GM19043 (cell line): ENCODE data around the gene QKI.

ENCODE experiments used
- ATAC-seq: cut with Tn5 transposase; IDR thresholded peaks from one replicate; pipeline ENCODE4 v1.9.1; 2021; ENCODE audit warnings: low read depth; ENCODE audit not compliant: unreplicated experiment

Gene QKI

DNA sequence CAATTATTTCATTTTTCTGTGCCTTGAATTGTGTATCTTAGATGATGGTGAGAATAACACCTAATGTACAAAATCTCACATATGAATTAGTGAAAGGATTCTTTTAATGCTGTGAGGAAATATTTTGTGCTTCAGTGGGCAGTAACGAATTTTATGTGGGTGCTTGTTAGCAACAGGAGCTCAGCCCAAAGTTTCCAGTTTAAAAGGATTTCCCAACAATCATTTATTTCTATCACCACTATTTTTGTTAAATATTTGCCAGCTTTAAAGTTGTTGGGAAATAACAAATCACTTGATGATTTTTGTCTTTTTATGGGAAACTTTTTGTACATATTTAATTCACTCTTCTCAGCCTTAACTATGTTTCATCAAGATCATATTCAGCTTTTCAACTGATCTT is 111.8 kb downstream of the QKI start:
- ATAC-seq = no peak

DNA sequence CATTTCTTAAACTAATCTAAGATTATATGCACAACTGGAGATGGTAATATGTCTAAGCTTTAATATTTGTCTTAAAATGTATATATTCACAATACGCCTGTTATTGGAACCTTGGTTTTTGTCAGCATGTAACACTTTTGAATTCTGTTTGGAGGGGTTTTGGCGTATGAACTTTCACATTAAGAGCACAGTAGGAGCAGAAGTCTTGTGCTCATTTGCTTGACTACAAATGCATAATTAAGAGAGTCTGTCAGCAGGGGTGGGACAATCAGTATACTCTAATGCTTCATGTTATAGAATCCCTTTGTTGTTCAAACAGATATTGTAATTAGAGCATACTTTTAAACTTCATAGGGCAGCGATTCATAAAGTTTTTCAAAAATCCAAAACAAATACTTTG is 112.8 kb downstream of the QKI start:
- no peak for ATAC-seq

DNA sequence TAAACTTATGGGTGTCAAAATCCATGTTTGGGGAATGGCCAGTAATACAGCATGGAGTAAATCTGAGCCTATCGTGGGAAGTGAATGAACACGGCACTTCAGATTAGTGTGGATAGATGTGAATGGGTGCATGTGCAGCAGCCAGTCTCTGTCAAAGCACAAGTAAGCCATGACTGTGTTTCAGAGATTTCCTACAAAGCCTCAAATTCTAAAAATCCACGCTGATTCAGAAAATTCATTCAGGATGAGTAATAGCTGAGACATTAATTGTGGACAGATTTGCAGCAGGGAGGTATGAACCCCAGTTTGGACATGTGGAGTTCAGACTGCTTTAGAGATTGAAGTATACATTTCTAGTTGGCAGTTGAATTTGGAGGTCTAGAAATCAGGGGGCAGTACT is 115.1 kb downstream of the QKI start:
- no peak for ATAC-seq

DNA sequence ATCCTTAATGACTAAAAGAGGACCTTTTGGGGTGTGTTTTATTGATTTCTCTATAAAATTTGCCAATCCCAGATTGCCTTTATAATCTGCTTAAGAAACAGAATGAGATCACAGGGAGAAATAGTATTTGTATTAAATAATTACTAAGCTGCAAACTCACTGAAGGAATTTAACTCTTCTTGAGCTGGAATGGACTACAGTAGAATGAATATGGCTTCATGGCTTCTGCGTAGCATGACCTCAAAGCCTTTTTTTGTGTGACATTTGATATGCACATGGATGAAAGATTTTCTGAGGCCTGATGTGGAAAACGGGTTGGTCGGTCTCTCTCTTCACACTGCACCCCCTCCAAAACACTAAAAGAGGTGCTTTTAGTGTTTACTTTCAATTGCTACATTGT is 115.9 kb downstream of the QKI start:
- ATAC-seq = no peak

DNA sequence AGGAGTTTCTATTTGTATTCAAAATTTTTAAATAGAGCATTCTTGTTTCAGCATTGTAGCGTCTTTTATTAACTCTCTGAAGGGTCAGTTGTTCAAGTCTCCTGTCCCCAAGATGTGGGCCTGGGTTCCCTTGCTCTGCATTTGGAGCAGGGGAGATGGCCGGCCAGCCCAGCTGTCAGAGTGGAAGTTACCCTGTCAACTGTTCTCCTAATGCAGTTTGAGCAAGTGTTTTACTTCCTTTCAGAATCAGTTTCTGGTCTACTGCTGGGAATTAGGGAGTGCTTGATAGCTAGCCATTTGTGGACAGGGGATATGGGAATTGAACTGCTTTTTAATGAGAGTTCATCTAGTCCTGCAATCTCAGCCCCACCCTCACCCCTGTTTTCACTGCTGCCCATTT is 116.6 kb downstream of the QKI start:
- ATAC-seq = no peak

DNA sequence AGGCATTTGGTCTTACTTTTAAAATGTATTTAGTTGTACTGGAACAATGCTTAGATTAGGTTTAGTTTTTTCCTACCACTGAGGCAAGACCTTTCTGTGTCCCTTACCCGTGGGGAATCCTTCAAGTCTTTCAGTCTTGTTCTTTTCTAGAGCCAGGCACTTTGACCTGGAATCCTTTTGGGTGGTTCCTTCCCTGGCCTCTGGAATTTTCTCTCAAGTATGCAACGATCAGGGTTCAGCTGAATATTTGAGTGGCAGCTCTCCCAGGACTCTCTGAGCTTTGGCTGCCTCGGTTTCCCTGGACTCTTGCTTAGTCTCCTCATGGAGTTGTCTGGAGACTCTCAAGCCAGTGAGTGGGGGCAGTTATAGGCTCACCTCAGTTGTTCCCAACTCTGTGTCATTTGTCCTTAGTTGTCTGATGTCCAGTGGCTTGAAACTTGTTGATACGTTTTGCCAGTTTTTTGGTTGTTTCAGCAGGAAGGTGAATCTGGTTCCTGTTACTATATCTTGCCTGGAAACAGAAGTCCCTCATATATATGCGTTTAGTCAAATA is 118.1 kb downstream of the QKI start:
- no peak for ATAC-seq

DNA sequence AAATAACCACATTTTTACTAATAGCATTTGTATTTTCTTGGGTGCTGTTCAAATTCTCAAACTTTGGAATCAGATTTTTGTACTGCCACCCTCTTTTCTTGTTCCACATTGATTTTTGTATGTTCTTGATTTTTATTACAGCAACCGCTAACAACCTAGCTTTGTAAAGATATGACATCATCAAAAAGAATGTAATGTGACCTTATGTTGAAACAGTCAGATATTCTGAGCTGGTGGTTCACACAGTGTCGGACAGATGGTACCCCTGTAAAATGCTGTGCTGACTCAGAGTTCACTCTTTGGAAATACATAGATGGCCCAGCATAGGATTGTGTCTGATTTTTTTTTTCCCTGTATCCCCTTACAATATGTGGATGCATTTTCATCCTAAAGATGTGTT is 118.9 kb downstream of the QKI start:
- no peak for ATAC-seq

DNA sequence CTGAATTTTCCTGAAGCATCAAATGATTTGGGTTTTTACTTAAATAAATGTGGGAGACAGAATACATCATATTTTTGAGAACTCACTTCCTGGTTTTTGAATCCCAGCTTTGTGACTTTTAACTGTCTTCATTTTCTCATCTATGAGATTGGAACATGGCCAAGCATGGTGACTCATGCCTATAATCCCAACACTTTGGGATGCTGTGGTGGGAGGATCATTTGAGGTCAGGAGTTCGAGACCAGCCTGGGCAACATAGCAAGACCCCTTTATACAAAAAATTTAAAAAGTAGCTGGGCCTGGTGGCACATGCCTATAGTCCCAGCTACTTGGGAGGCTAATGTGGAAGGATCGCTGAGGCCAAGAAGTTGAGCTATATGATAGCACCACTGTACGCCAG is 122.3 kb downstream of the QKI start:
- ATAC-seq = no peak

DNA sequence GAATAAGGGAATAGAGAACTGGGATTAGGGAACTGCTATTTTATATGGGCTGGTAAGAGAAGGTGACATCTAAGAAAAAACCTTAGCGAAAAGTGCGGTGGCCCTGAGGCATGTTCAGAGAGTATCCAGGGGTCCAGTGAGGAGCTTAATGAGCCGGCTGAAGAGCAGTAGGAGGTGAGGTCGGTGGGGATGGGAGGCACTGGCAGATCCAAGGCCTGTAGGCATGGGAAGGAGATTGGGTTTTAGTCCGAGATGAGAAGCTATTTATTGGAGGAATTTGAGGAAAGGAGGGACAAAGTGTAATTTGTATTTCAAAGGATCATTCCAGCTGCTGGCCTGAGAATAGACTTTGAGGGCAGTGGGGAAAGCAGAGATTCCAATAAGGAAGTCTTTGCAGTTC is 123.8 kb downstream of the QKI start:
- no peak for ATAC-seq

DNA sequence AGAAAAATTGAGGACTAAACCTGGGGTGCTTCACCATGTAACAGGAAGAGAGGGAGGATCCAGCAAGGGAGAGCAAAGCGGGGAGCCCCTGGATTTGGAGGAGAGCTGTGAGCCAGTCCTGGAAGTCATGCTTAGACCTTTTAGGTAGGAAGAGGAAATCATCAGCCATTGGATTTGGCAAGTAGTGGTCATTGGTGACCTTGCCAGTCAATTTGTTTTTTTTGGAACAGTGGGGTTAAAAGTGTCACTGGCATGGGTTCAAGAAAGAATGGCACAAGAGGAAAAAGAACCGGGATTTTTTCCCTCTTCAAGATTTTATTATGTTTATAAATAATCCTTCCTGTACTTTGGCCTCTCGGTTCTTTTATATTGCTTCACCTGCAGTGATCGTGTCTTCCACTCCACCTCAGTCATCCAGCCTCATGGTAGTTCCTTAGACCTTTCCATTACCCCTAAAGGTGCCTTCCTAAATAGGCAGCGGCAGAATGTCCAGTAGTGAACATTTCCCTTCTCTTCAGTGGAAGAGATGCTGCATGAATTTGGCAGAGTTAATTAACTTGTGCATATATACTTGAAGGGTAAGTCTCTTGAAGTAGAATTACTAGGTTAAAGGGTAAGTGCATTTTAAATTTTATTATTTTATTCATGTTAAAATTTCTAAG is 124.7 kb downstream of the QKI start:
- no peak for ATAC-seq

DNA sequence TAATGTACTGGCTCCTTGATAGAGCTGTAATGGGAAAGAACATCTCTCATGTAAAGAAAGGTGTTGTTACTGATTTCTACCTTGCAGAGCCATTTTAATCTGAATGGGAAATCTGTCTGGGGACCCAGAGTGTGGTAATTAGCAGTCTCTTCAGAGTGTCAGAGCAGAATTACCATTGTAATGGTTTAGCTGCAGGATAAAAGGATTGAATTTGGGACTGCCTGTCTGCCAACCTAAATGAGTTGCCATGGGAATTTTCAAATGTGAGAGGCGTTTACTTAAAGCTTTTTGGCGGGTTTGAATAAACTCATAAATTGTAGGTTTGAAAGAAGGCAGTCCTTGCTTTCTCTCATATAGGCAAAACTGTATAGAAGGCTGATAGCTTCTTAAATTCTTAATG is 128.8 kb downstream of the QKI start:
- ATAC-seq = no peak

DNA sequence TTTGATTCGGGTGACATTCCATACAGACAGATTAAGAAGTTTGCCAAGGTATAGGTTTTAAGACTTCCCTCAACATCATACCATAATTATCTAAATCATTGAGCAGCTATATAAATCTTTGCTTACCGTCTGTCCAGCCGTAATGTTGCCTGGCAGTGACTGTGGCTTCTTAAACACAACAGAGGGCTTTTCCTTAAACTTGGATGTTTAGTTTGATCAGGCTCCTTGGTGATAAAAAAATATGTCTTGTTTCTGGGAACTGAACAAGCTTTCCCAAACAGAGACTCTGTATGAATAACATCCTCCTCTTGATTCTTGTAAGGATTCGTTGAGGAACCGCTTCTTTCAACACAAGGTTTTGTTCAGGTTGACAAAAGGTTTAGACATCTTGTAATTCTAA is 130.9 kb downstream of the QKI start:
- ATAC-seq = no peak

DNA sequence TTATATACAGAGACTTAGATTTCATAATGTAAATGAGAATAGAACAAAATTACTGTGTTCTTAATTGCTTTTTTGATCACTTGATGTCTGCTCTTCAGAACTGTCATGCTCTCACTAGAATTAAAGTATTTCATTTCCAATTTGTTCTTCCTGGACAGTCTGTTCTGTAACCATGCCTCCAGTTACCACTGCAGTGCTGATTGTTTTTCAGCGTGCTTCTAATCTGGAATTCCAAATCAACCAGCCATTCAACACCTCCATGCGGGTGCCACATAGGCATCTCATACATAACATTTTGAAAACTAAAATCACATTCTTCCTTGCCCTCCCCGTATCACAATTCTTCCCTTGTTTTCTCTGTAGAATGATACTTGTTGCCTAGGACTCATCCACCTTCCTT is 132.8 kb downstream of the QKI start:
- ATAC-seq = no peak

DNA sequence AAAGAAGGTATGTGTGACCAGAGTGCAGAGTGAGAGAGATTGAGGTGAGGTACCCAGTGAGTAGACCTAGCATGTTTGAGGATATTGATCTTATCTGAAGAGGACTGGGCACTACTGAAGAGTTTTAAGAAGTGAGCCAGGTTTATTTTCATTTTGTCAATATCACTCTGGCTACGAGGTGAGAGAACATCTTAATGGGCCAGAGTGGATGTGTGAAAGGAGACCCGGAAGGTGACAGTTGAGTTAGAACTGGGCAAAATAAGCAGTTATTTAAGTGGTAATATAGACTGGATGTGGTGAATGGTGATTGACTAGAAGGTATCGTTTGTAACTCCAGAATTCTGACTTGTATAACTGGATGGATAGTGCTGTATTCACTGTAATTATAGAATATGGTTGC is 134.1 kb downstream of the QKI start:
- ATAC-seq = no peak

DNA sequence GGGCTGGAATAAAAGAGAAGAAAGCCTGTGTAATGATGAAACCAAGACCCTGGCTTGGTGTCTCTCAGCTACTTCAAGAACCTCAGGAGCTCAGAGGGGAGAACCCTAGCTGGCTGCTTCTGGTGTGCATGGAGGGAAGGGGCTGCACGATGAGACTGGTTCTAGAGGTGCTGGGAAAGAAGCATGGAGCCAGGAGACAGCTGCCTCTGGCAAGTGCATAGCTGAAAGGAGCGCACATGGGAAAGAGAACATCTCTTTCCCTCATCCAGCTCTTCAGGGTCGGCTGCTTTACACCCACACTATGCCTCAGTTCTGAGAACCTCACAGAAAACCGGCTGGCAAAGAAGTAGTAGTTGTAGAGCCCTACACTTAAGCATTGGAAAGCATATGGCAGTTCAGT is 139.5 kb downstream of the QKI start:
- no peak for ATAC-seq

DNA sequence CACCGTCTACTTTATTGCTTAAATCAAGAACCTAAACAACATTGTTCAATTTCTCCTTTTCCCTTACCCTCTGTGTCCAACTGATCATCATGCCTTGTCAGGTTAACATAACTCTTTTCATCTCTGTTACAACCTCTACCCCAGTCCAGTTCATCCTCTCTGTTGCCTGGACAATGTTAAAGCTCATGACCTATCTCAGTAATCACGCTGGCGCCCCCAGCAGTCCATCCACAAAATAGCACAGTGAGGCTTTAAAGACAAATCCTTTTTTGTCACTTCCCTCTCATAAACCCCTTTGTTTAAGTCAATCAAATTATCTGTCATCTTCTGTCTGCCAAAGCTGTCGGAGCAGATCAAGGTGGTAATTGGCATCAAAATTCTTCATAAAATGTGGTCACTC is 140.1 kb downstream of the QKI start:
- no peak for ATAC-seq

DNA sequence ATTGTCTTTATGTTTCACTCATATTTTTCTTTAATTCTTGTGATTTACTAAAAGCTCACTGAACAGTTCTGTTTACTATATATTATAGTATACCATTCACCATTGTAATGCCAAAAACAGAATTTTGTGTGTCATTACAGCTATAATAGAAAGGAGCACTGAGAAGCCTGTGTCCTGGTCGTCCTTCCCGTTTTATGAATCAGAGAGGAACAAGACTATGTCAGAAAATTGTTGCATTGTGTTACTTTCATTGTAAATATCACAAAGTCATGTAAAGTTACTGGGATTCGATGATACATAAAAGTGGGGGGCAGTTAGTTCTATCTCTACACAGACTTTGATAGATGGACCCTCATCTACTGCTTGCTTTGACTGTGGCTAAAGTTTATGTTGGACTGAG is 145.1 kb downstream of the QKI start:
- no peak for ATAC-seq

DNA sequence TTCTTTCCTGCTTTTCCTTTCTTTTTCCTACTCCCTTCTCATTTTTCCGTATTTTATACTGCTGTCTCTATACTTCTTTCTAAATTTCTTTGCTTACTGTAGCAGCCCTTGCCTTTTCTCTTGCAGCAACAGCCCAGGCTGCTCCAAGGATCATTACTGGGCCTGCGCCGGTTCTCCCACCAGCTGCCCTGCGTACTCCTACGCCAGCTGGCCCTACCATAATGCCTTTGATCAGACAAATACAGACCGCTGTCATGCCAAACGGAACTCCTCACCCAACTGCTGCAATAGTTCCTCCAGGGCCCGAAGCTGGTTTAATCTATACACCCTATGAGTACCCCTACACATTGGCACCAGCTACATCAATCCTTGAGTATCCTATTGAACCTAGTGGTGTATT is 148.8 kb downstream of the QKI start:
- ATAC-seq = no peak

DNA sequence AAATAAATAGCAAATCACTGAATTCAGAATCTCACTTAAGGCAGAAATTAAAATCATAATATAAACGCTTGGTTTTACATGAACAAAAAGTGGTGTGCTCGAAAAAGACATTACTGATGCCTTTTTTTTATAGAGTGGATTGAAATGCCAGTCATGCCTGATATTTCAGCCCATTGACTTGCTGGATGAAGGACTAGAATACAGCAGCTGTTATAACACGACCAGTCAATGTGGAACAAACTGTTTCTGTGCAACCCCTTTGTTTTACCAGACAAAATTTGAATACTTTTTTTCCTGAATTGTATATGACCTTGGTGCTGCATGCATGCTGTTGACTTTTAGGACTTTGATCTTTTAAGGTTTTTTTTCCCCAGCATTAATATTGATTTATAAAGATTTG is 150.0 kb downstream of the QKI start:
- ATAC-seq = no peak

DNA sequence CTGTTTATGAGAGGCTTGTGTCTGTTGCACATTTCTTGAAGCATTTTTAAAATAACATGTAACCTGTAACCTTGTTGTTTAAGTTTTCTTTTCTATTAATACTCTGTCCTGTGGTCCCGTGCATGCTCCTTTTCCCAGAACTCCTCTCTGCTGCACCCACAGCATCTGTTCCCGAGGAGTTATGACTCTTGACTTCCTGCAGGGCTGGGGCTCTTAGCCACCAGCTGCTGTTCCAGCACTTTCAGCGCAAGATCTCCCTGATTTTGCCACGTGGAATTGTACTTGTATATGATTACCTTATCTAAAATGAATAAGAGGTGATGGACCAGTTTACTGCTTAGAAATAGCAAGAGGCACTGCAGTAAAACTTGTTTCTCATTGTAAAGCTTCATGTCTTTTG is 150.6 kb downstream of the QKI start:
- no peak for ATAC-seq

DNA sequence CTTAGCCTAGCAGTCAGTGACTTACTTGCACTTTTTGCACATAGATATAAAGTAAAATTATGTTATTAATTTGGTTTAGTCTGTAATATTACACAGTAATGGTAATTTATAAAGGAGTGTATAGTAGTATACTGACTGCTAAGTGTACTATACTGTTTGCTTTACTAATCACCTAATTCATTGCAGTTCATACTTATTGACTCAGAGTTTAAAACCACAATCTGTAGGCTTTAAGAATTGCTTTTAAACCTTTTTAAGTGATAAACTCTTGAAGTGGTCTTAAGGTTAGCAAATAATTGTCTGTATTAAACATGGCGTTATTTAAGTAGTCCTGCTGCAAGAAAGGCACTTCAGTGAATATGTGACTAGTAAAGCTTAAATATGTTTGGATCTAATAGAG is 151.5 kb downstream of the QKI start:
- ATAC-seq = no peak

DNA sequence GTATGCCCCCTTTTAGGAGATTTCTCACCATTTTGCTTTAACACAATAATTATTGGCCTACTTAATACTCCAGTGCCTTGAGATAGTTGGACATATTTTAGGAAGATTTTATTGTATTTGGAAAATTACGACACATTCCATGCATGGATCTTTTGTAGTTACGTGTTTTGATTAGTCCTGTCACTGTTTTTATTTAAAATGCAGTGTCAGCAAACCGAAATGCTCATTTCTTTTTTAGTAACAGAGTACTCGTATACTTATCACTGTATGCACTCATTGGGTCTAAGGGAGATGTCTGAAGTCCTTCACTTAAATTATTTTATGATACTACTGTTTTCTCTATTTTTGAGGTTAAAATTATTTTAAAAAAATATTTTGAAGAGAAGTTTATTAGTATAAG is 153.8 kb downstream of the QKI start:
- ATAC-seq = no peak
